ENCODE results near the gene HEXIM2. TPM values are rescaled to one million over a fixed set of nuclear protein-coding genes. Genes with fewer than 3 reads are reported as not detected.

The HEXIM2 gene
- total and polyA plus RNA-seq, 11 donors, result 3.4 to 7.5 (median 5.7) TPM

- intact Hi-C loops (cut with DNase I), result loop anchor here in 3 of 10 donors (2.0 to 10.0 kb wide), 2 partner anchors 35 to 353 kb away; no protein-coding TSS in a partner anchor
- DNase-seq (peak; percentile 64 to 84 (median 78)), ATAC-seq (peak in 3 of 4 donors; percentile 4 to 38 (median 8))
- peaks cover 14 to 81% (median 67%) of the 10 kb centered on the region in 12 donors for H3K4me1 ChIP-seq
- 23 to 28% (median 26%) methylated on average over 18 to 20 of the region's 20 CpGs for WGBS, 4 donors
- H3K27me3 ChIP-seq, result no peaks in the 10 kb centered on the region
- no peaks in the 10 kb centered on the region for H3K9me3 ChIP-seq
- TF ChIP-seq POLR2A (IDR thresholded peaks at IDR 0.05), result peak in 1 of 2 donors; percentile 17
- no peak for TF ChIP-seq CTCF (IDR thresholded peaks at IDR 0.05)
- peak overlapping the region; percentile 74 to 99 (median 84) for H3K27ac ChIP-seq
- H3K36me3 ChIP-seq, result no peaks in the 10 kb centered on the region
- peak overlapping the region in 2 of 12 donors; percentile 4 to 5 for H3K4me3 ChIP-seq
Measured at GRCh38 chr17:45127548-45128300, 34.0 kb upstream of the HEXIM2 start.

GRCh38 chr17:45128331-45128730, 33.3 kb upstream of the HEXIM2 start:
- WGBS, 4 donors, result 76 to 83% (median 78%) methylated on average over 5 of the region's 5 CpGs
- peaks cover 14 to 80% (median 65%) of the 10 kb centered on the region in 12 donors for H3K4me1 ChIP-seq
- no peak for ATAC-seq
- H3K4me3 ChIP-seq, result peak overlapping the region in 2 of 12 donors; percentile 4 to 5
- no peaks in the 10 kb centered on the region for H3K9me3 ChIP-seq
- peak overlapping the region; percentile 74 to 99 (median 84) for H3K27ac ChIP-seq
- DNase-seq, result peak in 1 of 5 donors; percentile 27
- no peaks in the 10 kb centered on the region for H3K36me3 ChIP-seq
- no peaks in the 10 kb centered on the region for H3K27me3 ChIP-seq
- intact Hi-C loops (cut with DNase I), result loop anchor here in 3 of 10 donors (2.0 to 10.0 kb wide), 2 partner anchors 36 to 354 kb away; no protein-coding TSS in a partner anchor
- TF ChIP-seq CTCF (IDR thresholded peaks at IDR 0.05) (no peak), POLR2A (IDR thresholded peaks at IDR 0.05) (peak in 1 of 2 donors; percentile 5)

GRCh38 chr17:45128989-45129388, 32.7 kb upstream of the HEXIM2 start:
- WGBS, 4 donors, result 96 to 100% (median 97%) methylated on average over 2 of the region's 2 CpGs
- Histone ChIP-seq H3K4me3 (no peak overlapping the region), H3K36me3 (no peaks in the 10 kb centered on the region), H3K27ac (peak overlapping the region in 11 of 12 donors; percentile 77 to 99 (median 85)), H3K9me3 (no peaks in the 10 kb centered on the region), H3K27me3 (no peaks in the 10 kb centered on the region), H3K4me1 (peaks cover 14 to 74% (median 58%) of the 10 kb centered on the region in 12 donors)
- intact Hi-C loops (cut with DNase I), result loop anchor here in 3 of 10 donors (2.0 to 10.0 kb wide), 2 partner anchors 36 to 354 kb away; no protein-coding TSS in a partner anchor
- ATAC-seq (no peak), DNase-seq (no peak)
- TF ChIP-seq POLR2A (IDR thresholded peaks at IDR 0.05), result no peak
- TF ChIP-seq CTCF (IDR thresholded peaks at IDR 0.05), result no peak

DNA sequence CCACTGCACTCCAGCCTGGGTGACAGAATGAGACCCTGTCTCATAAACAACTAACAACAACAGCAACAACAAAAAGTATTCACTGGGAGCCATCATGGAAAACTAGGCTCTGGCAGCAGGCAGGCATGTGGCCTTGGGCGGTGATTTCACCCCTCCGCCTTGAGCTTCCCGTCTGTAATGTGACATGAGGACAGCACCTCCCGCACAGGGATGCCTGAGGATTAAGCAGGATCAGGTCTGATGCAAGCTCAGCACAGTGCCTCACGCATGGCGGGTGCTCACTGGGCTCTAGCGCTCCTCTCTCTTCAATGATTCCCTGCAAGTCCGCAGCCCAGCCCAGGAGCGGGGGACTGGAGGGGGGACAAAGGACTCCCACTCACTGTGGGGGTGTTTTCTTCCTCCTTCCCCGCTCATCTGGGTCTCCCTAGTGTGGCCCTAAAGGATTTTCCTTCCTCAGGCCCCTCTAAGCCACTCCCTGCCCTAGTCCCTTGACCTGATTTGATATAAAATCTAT, 32.2 kb upstream of the HEXIM2 start:
- H3K36me3 ChIP-seq, result no peaks in the 10 kb centered on the region
- intact Hi-C loops (cut with DNase I), result loop anchor here in 3 of 10 donors (2.0 to 10.0 kb wide), 2 partner anchors 37 to 355 kb away; no protein-coding TSS in a partner anchor
- peak overlapping the region in 11 of 12 donors; percentile 77 to 99 (median 85) for H3K27ac ChIP-seq
- no peaks in the 10 kb centered on the region for H3K9me3 ChIP-seq
- peak in 2 of 4 donors; percentile 19 to 21 for ATAC-seq
- peak overlapping the region in 1 of 12 donors; percentile 7 for H3K4me3 ChIP-seq
- H3K27me3 ChIP-seq, result no peaks in the 10 kb centered on the region
- TF ChIP-seq POLR2A (IDR thresholded peaks at IDR 0.05) (no peak), CTCF (IDR thresholded peaks at IDR 0.05) (no peak)
- whole genome bisulfite sequencing, 4 donors, result 46 to 54% (median 49%) methylated on average over 10 of the region's 10 CpGs
- peaks cover 10 to 69% (median 54%) of the 10 kb centered on the region in 12 donors for H3K4me1 ChIP-seq
- DNase-seq, result peak; percentile 39 to 76 (median 62)

Measured in heart left ventricle (tissue), 16 donors.